Parathyroid adenoma (tissue), 2 donors: ENCODE measurements around the gene CCDC117.
"Not testable (repeated sequence)": the region's sequence is repeated elsewhere in the genome, so short reads cannot be mapped to it uniquely, and the experiment has no call there.

Experiments
- H2AFZ ChIP-seq: fragments of 300-600 bp; sonication (generic); one replicate; pipeline ENCODE4 v1.7.0; 2017; ENCODE audit warnings: antibody characterized with exemption, mild to moderate bottlenecking
- H3K27ac ChIP-seq: fragments of 300-600 bp; sonication (generic); one replicate; pipeline ENCODE4 v1.7.0; 2017
- H3K27me3 ChIP-seq: fragments of 300-600 bp; sonication (generic); one replicate; pipeline ENCODE4 v1.7.0; 2017; ENCODE audit warnings: low read length; ENCODE audit not compliant: control insufficient read depth, insufficient read depth
- H3K36me3 ChIP-seq: fragments of 300-600 bp; sonication (generic); one replicate; pipeline ENCODE4 v1.7.0; 2017; ENCODE audit warnings: low read length; ENCODE audit not compliant: control insufficient read depth, insufficient read depth
- H3K4me1 ChIP-seq: fragments of 300-600 bp; sonication (generic); one replicate; pipeline ENCODE4 v1.7.0; 2017; ENCODE audit warnings: control low read depth
- H3K4me2 ChIP-seq: fragments of 300-600 bp; sonication (generic); one replicate; pipeline ENCODE4 v1.7.0; 2017; ENCODE audit warnings: low read length
- H3K4me3 ChIP-seq: fragments of 300-600 bp; sonication (generic); one replicate; pipeline ENCODE4 v1.7.0; 2017; ENCODE audit warnings: low read depth, low read length
- H3K79me2 ChIP-seq: fragments of 300-600 bp; sonication (generic); one replicate; pipeline ENCODE4 v1.7.0; 2017; ENCODE audit warnings: control low read depth
- H3K9ac ChIP-seq: fragments of 300-600 bp; sonication (generic); one replicate; pipeline ENCODE4 v1.7.0; 2017; ENCODE audit warnings: mild to moderate bottlenecking
- H3K9me3 ChIP-seq: fragments of 300-600 bp; sonication (generic); one replicate; pipeline ENCODE4 v1.7.0; 2017; ENCODE audit warnings: low read length; ENCODE audit not compliant: control insufficient read depth
- CTCF ChIP-seq: fragments of 300-600 bp; sonication (generic); IDR thresholded peaks from one replicate; pipeline ENCODE4 v1.7.0; 2017; ENCODE audit warnings: antibody characterized with exemption, mild to moderate bottlenecking
- donor health status: primary hyperparathyroidism.

The CCDC117 gene

GRCh38 chr22:28759861-28760560, 12.5 kb upstream of the CCDC117 start:
- H3K27me3 ChIP-seq, result no peaks in the 10 kb centered on the region
- no peak overlapping the region for H3K9ac ChIP-seq
- H3K79me2 ChIP-seq, result no peaks in the 10 kb centered on the region
- H3K4me3 ChIP-seq, result no peak overlapping the region
- H3K36me3 ChIP-seq, result no peaks in the 10 kb centered on the region
- H2AFZ ChIP-seq, result no peak overlapping the region
- no peak overlapping the region for H3K4me2 ChIP-seq
- no peak overlapping the region for H3K27ac ChIP-seq
- TF ChIP-seq CTCF, result no peak
- H3K4me1 ChIP-seq, result no peaks in the 10 kb centered on the region
- H3K9me3 ChIP-seq, result no peaks in the 10 kb centered on the region

- Histone ChIP-seq H3K4me2 (no peak overlapping the region), H2AFZ (no peak overlapping the region), H3K36me3 (no peaks in the 10 kb centered on the region), H3K79me2 (no peaks in the 10 kb centered on the region), H3K9ac (no peak overlapping the region), H3K4me3 (no peak overlapping the region), H3K27me3 (no peaks in the 10 kb centered on the region), H3K9me3 (no peaks in the 10 kb centered on the region), H3K27ac (no peak overlapping the region), H3K4me1 (no peaks in the 10 kb centered on the region)
- TF ChIP-seq CTCF, result no peak
These were observed 11.1 kb upstream of the CCDC117 start for GRCh38 chr22:28761449-28761755.

- not testable (repeated sequence) for H3K4me3 ChIP-seq, H3K36me3 ChIP-seq, H3K9ac ChIP-seq, H3K79me2 ChIP-seq, H3K27ac ChIP-seq, H2AFZ ChIP-seq, H3K4me2 ChIP-seq, H3K27me3 ChIP-seq, H3K4me1 ChIP-seq, H3K9me3 ChIP-seq
These were observed 10.5 kb upstream of the CCDC117 start for GRCh38 chr22:28762000-28762399.

- H3K9me3 ChIP-seq, result no peaks in the 10 kb centered on the region
- no peaks in the 10 kb centered on the region for H3K79me2 ChIP-seq
- H3K9ac ChIP-seq, result no peak overlapping the region
- H3K4me2 ChIP-seq, result no peak overlapping the region
- no peaks in the 10 kb centered on the region for H3K36me3 ChIP-seq
- H3K27ac ChIP-seq, result no peak overlapping the region
- no peaks in the 10 kb centered on the region for H3K27me3 ChIP-seq
- TF ChIP-seq CTCF, result no peak
- H3K4me3 ChIP-seq, result no peak overlapping the region
- H2AFZ ChIP-seq, result no peak overlapping the region
- no peaks in the 10 kb centered on the region for H3K4me1 ChIP-seq
These were observed 5.9 kb upstream of the CCDC117 start for GRCh38 chr22:28766628-28767027.

- TF ChIP-seq CTCF, result no peak
- H3K4me1 ChIP-seq, result no peaks in the 10 kb centered on the region
- H3K9me3 ChIP-seq, result no peaks in the 10 kb centered on the region
- peaks cover 5% of the 10 kb centered on the region for H3K79me2 ChIP-seq
- no peaks in the 10 kb centered on the region for H3K27me3 ChIP-seq
- H2AFZ ChIP-seq, result no peak overlapping the region
- H3K4me3 ChIP-seq, result no peak overlapping the region
- H3K27ac ChIP-seq, result no peak overlapping the region
- H3K9ac ChIP-seq, result no peak overlapping the region
- H3K36me3 ChIP-seq, result no peaks in the 10 kb centered on the region
- H3K4me2 ChIP-seq, result no peak overlapping the region
These were observed 3.6 kb upstream of the CCDC117 start for GRCh38 chr22:28768701-28769393.
